ENCODE data around the gene NUTF2. TPM values are rescaled to one million over a fixed set of nuclear protein-coding genes. Genes with fewer than 3 reads are reported as not detected.

NUTF2 gene
- total RNA-seq, 4 donors from 2014 or later, result 101 to 161 (median 113) TPM

GRCh38 chr16:67879462-67879861 is 32.7 kb downstream of the NUTF2 start:
- H3K4me1 ChIP-seq, result peaks cover 24% of the 10 kb centered on the region
- no peaks in the 10 kb centered on the region for H3K9me3 ChIP-seq
- WGBS, result 79% methylated on average over 8 of the region's 12 CpGs
- no peak overlapping the region for H3K27ac ChIP-seq
- H3K36me3 ChIP-seq, result peaks cover 76% of the 10 kb centered on the region
- H3K27me3 ChIP-seq, result no peaks in the 10 kb centered on the region
- DNase-seq (ENCODE audit: low spot score in 2 of 2), result no peak
- TF ChIP-seq POLR2A (IDR thresholded peaks at IDR 0.05), result no peak
- no peak for TF ChIP-seq CTCF (IDR thresholded peaks at IDR 0.05)
- TF ChIP-seq POLR2AphosphoS5 (IDR thresholded peaks at IDR 0.05), result no peak
- TF ChIP-seq EP300 (IDR thresholded peaks at IDR 0.05), result no peak
- H3K4me3 ChIP-seq, result no peak overlapping the region

- no peak overlapping the region for H3K27ac ChIP-seq
- peaks cover 76% of the 10 kb centered on the region for H3K36me3 ChIP-seq
- H3K4me3 ChIP-seq, result no peak overlapping the region
- TF ChIP-seq CTCF (IDR thresholded peaks at IDR 0.05), result no peak
- no peak for TF ChIP-seq POLR2AphosphoS5 (IDR thresholded peaks at IDR 0.05)
- no peak for TF ChIP-seq EP300 (IDR thresholded peaks at IDR 0.05)
- TF ChIP-seq POLR2A (IDR thresholded peaks at IDR 0.05), result no peak
- peaks cover 24% of the 10 kb centered on the region for H3K4me1 ChIP-seq
- no peaks in the 10 kb centered on the region for H3K27me3 ChIP-seq
- no peaks in the 10 kb centered on the region for H3K9me3 ChIP-seq
- no peak for DNase-seq (ENCODE audit: low spot score in 2 of 2)
- WGBS, result 84% methylated on average over 3 of the region's 5 CpGs
These were observed 33.2 kb downstream of the NUTF2 start for GRCh38 chr16:67879936-67880335.

GRCh38 chr16:67880584-67880983 is 33.9 kb downstream of the NUTF2 start:
- no peak overlapping the region for H3K27ac ChIP-seq
- 88% methylated on average over 11 of the region's 13 CpGs for WGBS
- no peaks in the 10 kb centered on the region for H3K27me3 ChIP-seq
- no peak for DNase-seq (ENCODE audit: low spot score in 2 of 2)
- TF ChIP-seq EP300 (IDR thresholded peaks at IDR 0.05) (no peak), POLR2A (IDR thresholded peaks at IDR 0.05) (no peak), CTCF (IDR thresholded peaks at IDR 0.05) (no peak), POLR2AphosphoS5 (IDR thresholded peaks at IDR 0.05) (no peak)
- H3K9me3 ChIP-seq, result no peaks in the 10 kb centered on the region
- H3K4me1 ChIP-seq, result peaks cover 22% of the 10 kb centered on the region
- peaks cover 80% of the 10 kb centered on the region for H3K36me3 ChIP-seq
- no peak overlapping the region for H3K4me3 ChIP-seq

GRCh38 chr16:67881621-67882161 is 35.0 kb downstream of the NUTF2 start:
- Histone ChIP-seq H3K27me3 (no peaks in the 10 kb centered on the region), H3K9me3 (no peaks in the 10 kb centered on the region), H3K27ac (no peak overlapping the region), H3K4me3 (no peak overlapping the region), H3K4me1 (peaks cover 16% of the 10 kb centered on the region), H3K36me3 (peaks cover 87% of the 10 kb centered on the region)
- TF ChIP-seq POLR2A (IDR thresholded peaks at IDR 0.05) (no peak), POLR2AphosphoS5 (IDR thresholded peaks at IDR 0.05) (no peak), CTCF (IDR thresholded peaks at IDR 0.05) (no peak), EP300 (IDR thresholded peaks at IDR 0.05) (no peak)
- 94% methylated on average over 21 of the region's 21 CpGs for WGBS
- DNase-seq (ENCODE audit: low spot score in 2 of 2), result no peak

GRCh38 chr16:67882374-67883145 is 35.8 kb downstream of the NUTF2 start:
- DNase-seq (ENCODE audit: low spot score in 2 of 2), result no peak
- Histone ChIP-seq H3K9me3 (no peaks in the 10 kb centered on the region), H3K27me3 (no peaks in the 10 kb centered on the region), H3K4me3 (no peak overlapping the region), H3K36me3 (peaks cover 82% of the 10 kb centered on the region), H3K27ac (no peak overlapping the region), H3K4me1 (peaks cover 16% of the 10 kb centered on the region)
- TF ChIP-seq CTCF (IDR thresholded peaks at IDR 0.05), result no peak
- WGBS, result 78% methylated on average over 16 of the region's 18 CpGs
